Parathyroid adenoma (tissue), 2 donors: Measurements from ENCODE around the gene MRPS25.

Source experiments
- H2AFZ ChIP-seq: fragments of 300-600 bp; sonication (generic); one replicate; pipeline ENCODE4 v1.7.0; 2017; ENCODE audit warnings: antibody characterized with exemption, mild to moderate bottlenecking
- H3K27ac ChIP-seq: fragments of 300-600 bp; sonication (generic); one replicate; pipeline ENCODE4 v1.7.0; 2017
- H3K27me3 ChIP-seq: fragments of 300-600 bp; sonication (generic); one replicate; pipeline ENCODE4 v1.7.0; 2017; ENCODE audit warnings: low read length; ENCODE audit not compliant: control insufficient read depth, insufficient read depth
- H3K36me3 ChIP-seq: fragments of 300-600 bp; sonication (generic); one replicate; pipeline ENCODE4 v1.7.0; 2017; ENCODE audit warnings: low read length; ENCODE audit not compliant: control insufficient read depth, insufficient read depth
- H3K4me1 ChIP-seq: fragments of 300-600 bp; sonication (generic); one replicate; pipeline ENCODE4 v1.7.0; 2017; ENCODE audit warnings: control low read depth
- H3K4me2 ChIP-seq: fragments of 300-600 bp; sonication (generic); one replicate; pipeline ENCODE4 v1.7.0; 2017; ENCODE audit warnings: low read length
- H3K4me3 ChIP-seq: fragments of 300-600 bp; sonication (generic); one replicate; pipeline ENCODE4 v1.7.0; 2017; ENCODE audit warnings: low read depth, low read length
- H3K79me2 ChIP-seq: fragments of 300-600 bp; sonication (generic); one replicate; pipeline ENCODE4 v1.7.0; 2017; ENCODE audit warnings: control low read depth
- H3K9ac ChIP-seq: fragments of 300-600 bp; sonication (generic); one replicate; pipeline ENCODE4 v1.7.0; 2017; ENCODE audit warnings: mild to moderate bottlenecking
- H3K9me3 ChIP-seq: fragments of 300-600 bp; sonication (generic); one replicate; pipeline ENCODE4 v1.7.0; 2017; ENCODE audit warnings: low read length; ENCODE audit not compliant: control insufficient read depth
- TF ChIP-seq, protein P1 (sequence below): fragments of 300-600 bp; sonication (generic); IDR thresholded peaks from one replicate; pipeline ENCODE4 v1.7.0; 2017; ENCODE audit warnings: antibody characterized with exemption, mild to moderate bottlenecking
- donor health status: primary hyperparathyroidism.

MRPS25 gene

GRCh38 chr3:15050405-15051092, 14.6 kb downstream of the MRPS25 start:
- Histone ChIP-seq H3K79me2 (no peaks in the 10 kb centered on the region), H3K9ac (no peak overlapping the region), H3K27me3 (no peaks in the 10 kb centered on the region), H2AFZ (no peak overlapping the region), H3K36me3 (no peaks in the 10 kb centered on the region), H3K4me1 (peaks cover 2% of the 10 kb centered on the region), H3K4me3 (no peak overlapping the region), H3K27ac (no peak overlapping the region), H3K9me3 (no peaks in the 10 kb centered on the region), H3K4me2 (no peak overlapping the region)
- TF ChIP-seq, protein P1, sequence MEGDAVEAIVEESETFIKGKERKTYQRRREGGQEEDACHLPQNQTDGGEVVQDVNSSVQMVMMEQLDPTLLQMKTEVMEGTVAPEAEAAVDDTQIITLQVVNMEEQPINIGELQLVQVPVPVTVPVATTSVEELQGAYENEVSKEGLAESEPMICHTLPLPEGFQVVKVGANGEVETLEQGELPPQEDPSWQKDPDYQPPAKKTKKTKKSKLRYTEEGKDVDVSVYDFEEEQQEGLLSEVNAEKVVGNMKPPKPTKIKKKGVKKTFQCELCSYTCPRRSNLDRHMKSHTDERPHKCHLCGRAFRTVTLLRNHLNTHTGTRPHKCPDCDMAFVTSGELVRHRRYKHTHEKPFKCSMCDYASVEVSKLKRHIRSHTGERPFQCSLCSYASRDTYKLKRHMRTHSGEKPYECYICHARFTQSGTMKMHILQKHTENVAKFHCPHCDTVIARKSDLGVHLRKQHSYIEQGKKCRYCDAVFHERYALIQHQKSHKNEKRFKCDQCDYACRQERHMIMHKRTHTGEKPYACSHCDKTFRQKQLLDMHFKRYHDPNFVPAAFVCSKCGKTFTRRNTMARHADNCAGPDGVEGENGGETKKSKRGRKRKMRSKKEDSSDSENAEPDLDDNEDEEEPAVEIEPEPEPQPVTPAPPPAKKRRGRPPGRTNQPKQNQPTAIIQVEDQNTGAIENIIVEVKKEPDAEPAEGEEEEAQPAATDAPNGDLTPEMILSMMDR: no peak

DNA sequence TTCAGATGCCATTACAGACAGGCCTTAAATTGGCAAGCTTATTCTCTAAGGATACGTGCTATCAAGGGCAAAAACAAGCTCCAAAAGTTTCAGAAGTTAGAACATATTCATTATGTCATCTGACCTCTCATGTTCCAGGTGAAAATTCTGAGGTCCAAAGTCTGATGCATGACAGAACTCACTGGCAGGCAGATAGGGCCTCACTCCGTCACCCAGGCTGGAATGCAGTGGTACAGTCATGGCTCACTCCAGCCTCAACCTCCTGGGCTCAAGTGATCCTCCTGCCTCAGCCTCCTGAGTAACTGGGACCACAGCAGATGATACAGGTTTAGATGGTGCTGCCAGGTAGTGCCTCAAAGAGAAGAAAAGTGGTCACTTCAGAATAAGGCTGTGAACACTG, 15.5 kb downstream of the MRPS25 start:
- no peaks in the 10 kb centered on the region for H3K27me3 ChIP-seq
- TF ChIP-seq, protein P1: no peak
- no peaks in the 10 kb centered on the region for H3K9me3 ChIP-seq
- H3K79me2 ChIP-seq: no peaks in the 10 kb centered on the region
- no peak overlapping the region for H2AFZ ChIP-seq
- H3K36me3 ChIP-seq: no peaks in the 10 kb centered on the region
- H3K4me2 ChIP-seq: no peak overlapping the region
- no peak overlapping the region for H3K4me3 ChIP-seq
- H3K4me1 ChIP-seq: peaks cover 2% of the 10 kb centered on the region
- no peak overlapping the region for H3K27ac ChIP-seq
- no peak overlapping the region for H3K9ac ChIP-seq

- TF ChIP-seq, protein P1: no peak
- H3K27ac ChIP-seq: no peak overlapping the region
Measured at GRCh38 chr3:15045667-15046066, 19.4 kb downstream of the MRPS25 start.

DNA sequence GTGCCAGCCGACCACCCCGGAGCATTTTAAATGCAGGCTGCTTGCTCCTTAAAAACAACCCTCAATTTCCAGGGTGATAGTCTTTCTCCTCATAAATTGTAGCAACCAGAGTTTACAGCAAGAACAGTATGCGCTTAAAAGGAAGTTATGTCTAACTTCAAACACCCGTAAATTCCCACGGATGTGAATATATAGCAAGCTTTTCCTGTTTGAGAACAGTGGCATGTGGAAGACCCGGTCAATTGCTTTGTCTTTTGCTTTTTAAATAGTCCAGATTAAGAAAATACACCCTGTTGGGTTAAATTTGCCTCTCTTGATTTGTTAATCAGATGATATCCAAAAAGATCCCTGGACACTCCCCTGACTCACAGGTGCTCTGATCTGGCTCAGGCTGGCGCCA, 20.8 kb downstream of the MRPS25 start:
- Histone ChIP-seq H3K79me2 (no peaks in the 10 kb centered on the region), H3K9ac (no peak overlapping the region), H3K4me1 (peaks cover 2% of the 10 kb centered on the region), H2AFZ (no peak overlapping the region), H3K27ac (no peak overlapping the region), H3K27me3 (no peaks in the 10 kb centered on the region), H3K4me2 (no peak overlapping the region), H3K9me3 (no peaks in the 10 kb centered on the region), H3K36me3 (no peaks in the 10 kb centered on the region), H3K4me3 (no peak overlapping the region)
- TF ChIP-seq, protein P1: no peak

More at GRCh38 chr3:15045667-15046066, 19.4 kb downstream of the MRPS25 start:
- no peaks in the 10 kb centered on the region for H3K79me2 ChIP-seq
- no peak overlapping the region for H3K4me3 ChIP-seq
- no peaks in the 10 kb centered on the region for H3K27me3 ChIP-seq
- H3K4me2 ChIP-seq: no peak overlapping the region
- H3K9ac ChIP-seq: no peak overlapping the region
- H3K36me3 ChIP-seq: no peaks in the 10 kb centered on the region
- no peak overlapping the region for H2AFZ ChIP-seq
- H3K9me3 ChIP-seq: no peaks in the 10 kb centered on the region
- peaks cover 2% of the 10 kb centered on the region for H3K4me1 ChIP-seq
